ENCODE results near the gene GCNT3.

Gene GCNT3

GRCh38 chr15:59590027-59590426 is 21.6 kb upstream of the GCNT3 start:
- no peak for DNase-seq (ENCODE audit: low spot score)
- no peaks in the 10 kb centered on the region for H3K27me3 ChIP-seq (ENCODE audit: insufficient read depth, poor library complexity, severe bottlenecking)
- no peak for ATAC-seq (ENCODE audit: low read depth)
- no peak for TF ChIP-seq CTCF (IDR thresholded peaks at IDR 0.05; ENCODE audit: poor library complexity, severe bottlenecking)
- H3K4me3 ChIP-seq (ENCODE audit: severe bottlenecking) = no peak overlapping the region
- no peak overlapping the region for H3K27ac ChIP-seq (ENCODE audit: poor library complexity, severe bottlenecking)
- no peaks in the 10 kb centered on the region for H3K36me3 ChIP-seq (ENCODE audit: low read depth)
- peaks cover 24% of the 10 kb centered on the region for H3K4me1 ChIP-seq (ENCODE audit: insufficient read depth, poor library complexity, severe bottlenecking)
- no peaks in the 10 kb centered on the region for H3K9me3 ChIP-seq (ENCODE audit: severe bottlenecking)

GRCh38 chr15:59591356-59591755 is 20.2 kb upstream of the GCNT3 start:
- DNase-seq (ENCODE audit: low spot score) = no peak
- Histone ChIP-seq H3K9me3 (ENCODE audit: severe bottlenecking) (no peaks in the 10 kb centered on the region), H3K4me1 (ENCODE audit: insufficient read depth, poor library complexity, severe bottlenecking) (peaks cover 24% of the 10 kb centered on the region), H3K27ac (ENCODE audit: poor library complexity, severe bottlenecking) (no peak overlapping the region), H3K36me3 (ENCODE audit: low read depth) (no peaks in the 10 kb centered on the region), H3K27me3 (ENCODE audit: insufficient read depth, poor library complexity, severe bottlenecking) (no peaks in the 10 kb centered on the region), H3K4me3 (ENCODE audit: severe bottlenecking) (no peak overlapping the region)
- TF ChIP-seq CTCF (IDR thresholded peaks at IDR 0.05; ENCODE audit: poor library complexity, severe bottlenecking) = no peak
- ATAC-seq (ENCODE audit: low read depth) = no peak

GRCh38 chr15:59594493-59594942 is 17.1 kb upstream of the GCNT3 start:
- no peaks in the 10 kb centered on the region for H3K36me3 ChIP-seq (ENCODE audit: low read depth)
- peaks cover 10% of the 10 kb centered on the region for H3K4me1 ChIP-seq (ENCODE audit: insufficient read depth, poor library complexity, severe bottlenecking)
- H3K27me3 ChIP-seq (ENCODE audit: insufficient read depth, poor library complexity, severe bottlenecking) = no peaks in the 10 kb centered on the region
- no peaks in the 10 kb centered on the region for H3K9me3 ChIP-seq (ENCODE audit: severe bottlenecking)
- DNase-seq (ENCODE audit: low spot score) (no peak), ATAC-seq (ENCODE audit: low read depth) (peak; percentile 97)
- no peak for TF ChIP-seq CTCF (IDR thresholded peaks at IDR 0.05; ENCODE audit: poor library complexity, severe bottlenecking)
- H3K27ac ChIP-seq (ENCODE audit: poor library complexity, severe bottlenecking) = peak overlapping the region; percentile 53
- H3K4me3 ChIP-seq (ENCODE audit: severe bottlenecking) = no peak overlapping the region

- H3K9me3 ChIP-seq (ENCODE audit: severe bottlenecking) = no peaks in the 10 kb centered on the region
- DNase-seq (ENCODE audit: low spot score) (no peak), ATAC-seq (ENCODE audit: low read depth) (no peak)
- TF ChIP-seq CTCF (IDR thresholded peaks at IDR 0.05; ENCODE audit: poor library complexity, severe bottlenecking) = no peak
- peaks cover 10% of the 10 kb centered on the region for H3K4me1 ChIP-seq (ENCODE audit: insufficient read depth, poor library complexity, severe bottlenecking)
- H3K36me3 ChIP-seq (ENCODE audit: low read depth) = no peaks in the 10 kb centered on the region
- no peaks in the 10 kb centered on the region for H3K27me3 ChIP-seq (ENCODE audit: insufficient read depth, poor library complexity, severe bottlenecking)
- no peak overlapping the region for H3K4me3 ChIP-seq (ENCODE audit: severe bottlenecking)
- peak overlapping the region; percentile 53 for H3K27ac ChIP-seq (ENCODE audit: poor library complexity, severe bottlenecking)
Measured at GRCh38 chr15:59594991-59595390, 16.6 kb upstream of the GCNT3 start.

GRCh38 chr15:59595434-59595915 is 16.1 kb upstream of the GCNT3 start:
- no peaks in the 10 kb centered on the region for H3K36me3 ChIP-seq (ENCODE audit: low read depth)
- ATAC-seq (ENCODE audit: low read depth) (no peak), DNase-seq (ENCODE audit: low spot score) (no peak)
- H3K27ac ChIP-seq (ENCODE audit: poor library complexity, severe bottlenecking) = peak overlapping the region; percentile 53
- no peaks in the 10 kb centered on the region for H3K9me3 ChIP-seq (ENCODE audit: severe bottlenecking)
- H3K27me3 ChIP-seq (ENCODE audit: insufficient read depth, poor library complexity, severe bottlenecking) = no peaks in the 10 kb centered on the region
- no peak overlapping the region for H3K4me3 ChIP-seq (ENCODE audit: severe bottlenecking)
- peaks cover 10% of the 10 kb centered on the region for H3K4me1 ChIP-seq (ENCODE audit: insufficient read depth, poor library complexity, severe bottlenecking)
- no peak for TF ChIP-seq CTCF (IDR thresholded peaks at IDR 0.05; ENCODE audit: poor library complexity, severe bottlenecking)

Data from RWPE2 (cell line).